ENCODE measurements around the gene C13orf46.

C13orf46 gene

DNA sequence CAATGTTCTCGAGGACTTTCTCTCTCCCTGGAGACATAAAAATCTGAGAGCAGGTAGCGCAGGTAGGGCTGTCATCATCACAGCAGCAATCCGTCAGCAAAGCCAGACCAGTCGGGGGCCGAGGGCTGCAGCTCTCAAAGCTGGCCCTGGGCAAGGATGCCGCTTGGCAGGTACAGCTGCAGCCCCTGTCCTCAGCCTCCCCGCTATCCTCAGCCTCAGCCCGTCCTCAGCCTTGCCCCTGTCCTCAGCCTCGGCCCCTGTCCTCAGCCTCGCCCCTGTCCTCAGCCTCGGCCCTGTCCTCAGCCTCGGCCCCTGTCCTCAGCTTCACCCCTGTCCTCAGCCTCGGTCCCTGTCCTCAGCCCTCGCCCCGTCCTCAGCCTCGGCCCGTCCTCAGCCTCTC, 10.9 kb downstream of the C13orf46 start:
- peaks cover 25% of the 10 kb centered on the region for H3K9me3 Mint-ChIP-seq
- TF ChIP-seq, protein P1, sequence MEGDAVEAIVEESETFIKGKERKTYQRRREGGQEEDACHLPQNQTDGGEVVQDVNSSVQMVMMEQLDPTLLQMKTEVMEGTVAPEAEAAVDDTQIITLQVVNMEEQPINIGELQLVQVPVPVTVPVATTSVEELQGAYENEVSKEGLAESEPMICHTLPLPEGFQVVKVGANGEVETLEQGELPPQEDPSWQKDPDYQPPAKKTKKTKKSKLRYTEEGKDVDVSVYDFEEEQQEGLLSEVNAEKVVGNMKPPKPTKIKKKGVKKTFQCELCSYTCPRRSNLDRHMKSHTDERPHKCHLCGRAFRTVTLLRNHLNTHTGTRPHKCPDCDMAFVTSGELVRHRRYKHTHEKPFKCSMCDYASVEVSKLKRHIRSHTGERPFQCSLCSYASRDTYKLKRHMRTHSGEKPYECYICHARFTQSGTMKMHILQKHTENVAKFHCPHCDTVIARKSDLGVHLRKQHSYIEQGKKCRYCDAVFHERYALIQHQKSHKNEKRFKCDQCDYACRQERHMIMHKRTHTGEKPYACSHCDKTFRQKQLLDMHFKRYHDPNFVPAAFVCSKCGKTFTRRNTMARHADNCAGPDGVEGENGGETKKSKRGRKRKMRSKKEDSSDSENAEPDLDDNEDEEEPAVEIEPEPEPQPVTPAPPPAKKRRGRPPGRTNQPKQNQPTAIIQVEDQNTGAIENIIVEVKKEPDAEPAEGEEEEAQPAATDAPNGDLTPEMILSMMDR (IDR thresholded peaks at IDR 0.05; ENCODE audit: unreplicated experiment in 3 of 3): no peak
- peaks cover 6% of the 10 kb centered on the region for H3K36me3 Mint-ChIP-seq (ENCODE audit: low read depth)
- no peak overlapping the region for H3K4me3 Mint-ChIP-seq
- no peak overlapping the region for H3K27ac Mint-ChIP-seq
- H3K27me3 Mint-ChIP-seq (ENCODE audit: low read depth): no peaks in the 10 kb centered on the region
- H3K4me1 Mint-ChIP-seq: no peaks in the 10 kb centered on the region

DNA sequence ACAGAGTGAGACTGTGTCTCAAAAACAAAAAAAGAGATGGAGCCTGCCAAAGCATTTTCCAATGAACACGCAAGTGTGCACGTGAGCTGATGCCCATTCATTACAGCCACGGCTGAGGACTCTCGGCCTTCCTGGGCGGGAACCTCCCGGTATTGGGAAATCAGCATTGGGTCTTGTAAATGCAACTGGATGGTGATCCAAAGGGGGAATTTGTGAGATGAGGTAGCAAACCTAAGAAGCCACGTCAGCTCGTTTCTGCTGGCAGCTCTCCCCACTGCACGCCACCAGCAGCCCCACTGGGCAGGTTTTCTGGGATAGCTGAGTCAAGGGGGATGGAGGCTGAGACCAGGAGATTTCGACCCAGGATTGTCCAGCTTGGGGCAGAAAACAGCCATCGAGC, 11.5 kb downstream of the C13orf46 start:
- no peak overlapping the region for H3K27ac Mint-ChIP-seq
- TF ChIP-seq, protein P1 (IDR thresholded peaks at IDR 0.05; ENCODE audit: unreplicated experiment in 3 of 3): no peak
- H3K36me3 Mint-ChIP-seq (ENCODE audit: low read depth): peaks cover 6% of the 10 kb centered on the region

DNA sequence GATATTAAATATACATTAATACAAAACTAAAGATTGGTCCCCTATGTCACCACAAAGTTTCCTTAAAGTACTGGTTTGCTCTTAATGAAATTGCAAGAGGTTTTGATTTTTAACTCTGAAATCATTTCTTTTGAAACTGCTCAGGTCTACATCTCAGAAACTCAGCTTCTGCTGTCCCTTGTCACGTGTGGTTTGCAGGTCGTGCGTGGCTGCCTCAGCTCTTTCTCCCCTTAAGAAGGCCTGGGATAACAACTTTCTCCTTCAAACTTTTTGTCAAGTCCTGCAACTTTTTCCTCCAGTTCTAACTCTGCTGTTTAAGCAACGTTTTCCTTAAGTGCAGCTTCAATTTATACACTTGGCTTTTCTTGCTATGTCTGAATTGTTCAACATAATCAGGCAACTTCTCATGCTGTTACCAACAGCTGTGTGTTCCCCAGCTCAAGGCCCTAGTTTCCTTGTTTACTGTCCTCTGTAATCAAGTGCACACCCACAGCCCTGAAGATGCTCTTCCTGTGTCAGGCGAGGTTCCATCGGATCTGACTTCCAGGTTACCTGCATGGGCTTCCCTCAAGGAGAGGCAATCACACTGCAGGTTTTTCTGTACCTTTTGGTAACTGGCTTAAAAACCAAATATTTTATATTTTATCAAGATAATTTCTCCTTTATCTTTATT, 13.5 kb downstream of the C13orf46 start:
- H3K36me3 Mint-ChIP-seq (ENCODE audit: low read depth): peaks cover 13% of the 10 kb centered on the region
- TF ChIP-seq, protein P1 (IDR thresholded peaks at IDR 0.05; ENCODE audit: unreplicated experiment in 3 of 3): no peak
- H3K27me3 Mint-ChIP-seq (ENCODE audit: low read depth): no peaks in the 10 kb centered on the region
- H3K4me3 Mint-ChIP-seq: no peak overlapping the region
- no peaks in the 10 kb centered on the region for H3K4me1 Mint-ChIP-seq
- H3K9me3 Mint-ChIP-seq: peaks cover 31% of the 10 kb centered on the region
- no peak overlapping the region for H3K27ac Mint-ChIP-seq

More for the DNA sequence above, 11.5 kb downstream of the C13orf46 start:
- H3K4me3 Mint-ChIP-seq: no peak overlapping the region
- no peaks in the 10 kb centered on the region for H3K4me1 Mint-ChIP-seq
- H3K27me3 Mint-ChIP-seq (ENCODE audit: low read depth): no peaks in the 10 kb centered on the region
- peaks cover 25% of the 10 kb centered on the region for H3K9me3 Mint-ChIP-seq

DNA sequence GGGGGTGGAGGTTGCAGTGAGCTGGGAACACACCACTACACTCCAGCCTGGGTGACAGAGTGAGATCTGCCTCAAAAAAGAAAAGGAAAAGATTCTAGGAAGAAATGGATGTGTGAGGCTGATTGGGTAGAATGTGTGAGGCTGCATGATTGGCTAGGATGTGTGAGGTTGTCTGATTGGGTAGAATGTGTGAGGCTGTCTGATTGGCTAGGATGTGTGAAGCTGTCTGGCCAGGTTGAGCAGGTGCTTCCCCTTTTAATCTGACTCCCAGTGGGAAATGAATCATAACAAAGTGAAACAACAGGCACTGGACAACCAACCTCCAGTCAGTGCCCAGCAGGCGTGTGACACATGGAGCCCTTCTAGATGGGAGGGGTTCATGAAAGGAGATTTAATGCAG, 14.7 kb downstream of the C13orf46 start:
- Mint-ChIP-seq H3K9me3 (peaks cover 36% of the 10 kb centered on the region), H3K4me1 (no peaks in the 10 kb centered on the region), H3K36me3 (ENCODE audit: low read depth) (peaks cover 17% of the 10 kb centered on the region), H3K27ac (no peak overlapping the region), H3K27me3 (ENCODE audit: low read depth) (no peaks in the 10 kb centered on the region), H3K4me3 (no peak overlapping the region)
- TF ChIP-seq, protein P1 (IDR thresholded peaks at IDR 0.05; ENCODE audit: unreplicated experiment in 3 of 3): no peak

DNA sequence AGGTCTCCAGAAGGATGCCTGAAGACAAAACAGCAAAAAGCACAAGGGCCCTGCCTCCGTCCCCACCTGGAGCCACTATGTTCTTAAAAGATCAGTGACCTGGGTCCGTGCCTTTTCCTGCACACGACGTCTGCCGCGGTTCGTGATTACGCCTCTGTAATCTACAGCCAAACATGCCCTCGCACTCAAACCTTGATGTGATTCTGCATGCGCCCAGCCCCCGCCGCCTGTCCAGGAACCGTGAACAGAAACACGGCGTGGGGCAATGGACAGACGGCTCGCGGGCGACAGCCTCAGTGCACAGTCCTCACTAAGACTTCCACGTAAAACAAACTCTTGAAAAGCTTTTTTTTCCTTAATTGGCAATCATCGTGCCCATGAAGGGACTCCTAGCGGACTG, 15.5 kb downstream of the C13orf46 start:
- Mint-ChIP-seq H3K9me3 (peaks cover 36% of the 10 kb centered on the region), H3K36me3 (ENCODE audit: low read depth) (peaks cover 17% of the 10 kb centered on the region), H3K27me3 (ENCODE audit: low read depth) (no peaks in the 10 kb centered on the region), H3K4me1 (no peaks in the 10 kb centered on the region), H3K4me3 (no peak overlapping the region), H3K27ac (no peak overlapping the region)
- TF ChIP-seq, protein P1 (IDR thresholded peaks at IDR 0.05; ENCODE audit: unreplicated experiment in 3 of 3): no peak

DNA sequence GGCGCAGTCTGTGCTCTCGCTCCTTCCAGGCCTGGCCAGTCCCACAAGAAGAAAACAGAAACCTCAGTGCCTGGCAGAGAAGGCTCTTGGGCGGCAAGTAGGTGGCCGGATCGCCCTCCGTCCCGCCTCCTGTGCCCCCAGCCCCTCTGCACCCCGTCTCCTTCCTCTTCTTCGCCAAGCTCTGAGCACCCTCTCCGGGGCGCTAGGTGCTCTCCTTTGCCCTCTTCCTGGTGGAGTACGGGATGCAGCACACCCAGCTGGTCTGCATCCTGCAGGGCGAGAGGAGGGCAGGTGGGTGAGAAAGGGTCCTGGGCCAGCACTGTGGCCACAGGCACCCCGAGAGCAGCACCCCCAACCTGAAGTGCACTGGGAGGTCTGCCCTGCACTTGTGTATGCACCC, 17.3 kb downstream of the C13orf46 start:
- TF ChIP-seq, protein P1 (IDR thresholded peaks at IDR 0.05; ENCODE audit: unreplicated experiment in 3 of 3): no peak
- no peak overlapping the region for H3K27ac Mint-ChIP-seq
- peaks cover 32% of the 10 kb centered on the region for H3K9me3 Mint-ChIP-seq

More for the DNA sequence above, 17.3 kb downstream of the C13orf46 start:
- no peaks in the 10 kb centered on the region for H3K4me1 Mint-ChIP-seq
- peaks cover 5% of the 10 kb centered on the region for H3K27me3 Mint-ChIP-seq (ENCODE audit: low read depth)
- H3K4me3 Mint-ChIP-seq: no peak overlapping the region
- H3K36me3 Mint-ChIP-seq (ENCODE audit: low read depth): peaks cover 14% of the 10 kb centered on the region
